Neural cell (in vitro differentiated cells): ENCODE data around the gene SEPTIN1.

ENCODE experiments used
- POLR2AphosphoS5 ChIP-seq: IDR thresholded peaks from 2 replicates; pipeline ENCODE4 v1.6.1; 2012
- SMC3 ChIP-seq: fragments of 450-650 bp; conservative IDR thresholded peaks from 2 replicates; pipeline ENCODE4 v1.6.1; 2014; ENCODE audit warnings: antibody characterized with exemption, mild to moderate bottlenecking, moderate library complexity; ENCODE audit not compliant: poor library complexity

DNA sequence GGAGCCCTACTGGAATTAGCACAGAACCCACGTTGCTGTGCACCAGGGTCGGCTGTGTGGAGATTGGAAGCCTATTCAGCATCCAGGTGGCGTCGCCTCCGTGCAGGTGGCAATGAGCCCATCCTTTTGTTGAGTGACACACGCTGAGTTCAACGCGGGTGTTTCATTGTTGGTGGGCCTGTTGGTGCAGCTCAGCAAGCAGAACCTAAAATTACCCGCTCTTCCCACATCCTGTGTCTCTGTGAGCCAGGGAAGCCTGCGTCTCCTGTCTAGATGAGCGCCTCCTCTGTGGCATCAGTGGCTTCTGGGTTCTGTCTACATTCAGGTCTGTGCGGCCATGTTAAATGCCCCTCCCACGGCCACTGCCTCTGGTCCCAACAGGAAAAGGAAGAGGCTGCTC is 41.7 kb downstream of the SEPTIN1 start:
- TF ChIP-seq SMC3 (no peak), POLR2AphosphoS5 (no peak)
